HepG2 (cell line): ENCODE measurements around the gene PGPEP1. TPM values are rescaled to one million over a fixed set of nuclear protein-coding genes. Genes with fewer than 3 reads are reported as not detected.

Experiments
- AFF4 ChIP-seq: sonication (generic); formaldehyde crosslinking; IDR thresholded peaks from 2 replicates; pipeline ENCODE4 v1.4.0; 2020; ENCODE audit warnings: missing genetic modification reagents
- ATF5 ChIP-seq: sonication (generic); formaldehyde crosslinking; IDR thresholded peaks from 2 replicates; pipeline ENCODE4 v1.4.0; 2020; ENCODE audit warnings: mild to moderate bottlenecking, low read depth, missing genetic modification reagents
- ELK4 ChIP-seq: sonication (generic); formaldehyde crosslinking; IDR thresholded peaks from 2 replicates; pipeline ENCODE4 v1.9.0; 2021; ENCODE audit warnings: missing genetic modification reagents, borderline replicate concordance
- HNRNPLL ChIP-seq: fragments of 200-400 bp; formaldehyde crosslinking; IDR thresholded peaks from 2 replicates; pipeline ENCODE4 v1.6.1; 2017; ENCODE audit warnings: mild to moderate bottlenecking, low read depth, low read length; ENCODE audit not compliant: poor library complexity, severe bottlenecking
- HOMEZ ChIP-seq: IDR thresholded peaks from 2 replicates; pipeline ENCODE4 v1.6.1; 2016; ENCODE audit warnings: low read depth
- HOXA3 ChIP-seq: sonication (generic); formaldehyde crosslinking; IDR thresholded peaks from 2 replicates; pipeline ENCODE4 v1.5.0; 2020; ENCODE audit warnings: missing genetic modification reagents
- MAF1 ChIP-seq: sonication (generic); formaldehyde crosslinking; IDR thresholded peaks from 2 replicates; pipeline ENCODE4 v1.5.0; 2020; ENCODE audit warnings: missing genetic modification reagents, borderline replicate concordance
- MTA1 ChIP-seq: sonication (generic); formaldehyde crosslinking; IDR thresholded peaks from 2 replicates; pipeline ENCODE4 v1.4.0; 2020; ENCODE audit warnings: missing genetic modification reagents, mild to moderate bottlenecking, borderline replicate concordance
- SMAD1 ChIP-seq: sonication (generic); formaldehyde crosslinking; IDR thresholded peaks from 2 replicates; pipeline ENCODE4 v1.4.0; 2020; ENCODE audit warnings: missing genetic modification reagents, low read depth, mild to moderate bottlenecking, borderline replicate concordance
- SMC3 ChIP-seq: IDR thresholded peaks from 2 replicates; pipeline ENCODE4 v1.6.1; 2011; ENCODE audit warnings: low read length, improper control_type of control experiment
- ZBTB4 ChIP-seq: sonication (generic); formaldehyde crosslinking; IDR thresholded peaks from 2 replicates; pipeline ENCODE4 v1.4.0; 2020; ENCODE audit warnings: missing genetic modification reagents, mild to moderate bottlenecking, borderline replicate concordance
- ZNF24 ChIP-seq: fragments of 450-650 bp; IDR thresholded peaks from 2 replicates; pipeline ENCODE4 v1.6.1; 2017; ENCODE audit warnings: antibody characterized with exemption, mild to moderate bottlenecking
- ZNF296 ChIP-seq: sonication (generic); formaldehyde crosslinking; conservative IDR thresholded peaks from 2 replicates; pipeline ENCODE4 v1.5.0; 2020; ENCODE audit warnings: mild to moderate bottlenecking, missing genetic modification reagents
- ZNF614 ChIP-seq: IDR thresholded peaks from 2 replicates; pipeline ENCODE4 v1.6.1; 2018; ENCODE audit warnings: missing biosample characterization, missing genetic modification reagents, inconsistent platforms, borderline replicate concordance
- ZSCAN31 ChIP-seq: sonication (generic); formaldehyde crosslinking; IDR thresholded peaks from 2 replicates; pipeline ENCODE4 v1.5.0; 2020; ENCODE audit warnings: low read depth, mild to moderate bottlenecking, missing genetic modification reagents
- polyA plus RNA-seq, 8 experiments: library from polyadenylated mRNA; depleted of rRNA in 3 of 8; stranded (reverse) in 7 of 8; unstranded in 1 of 8; fragments of >200 nt; fragmentation: Illumina TruSeq in 4 of 8; extraction: Trizol in 4 of 8; gene quantifications; 2 replicates each; pipeline versions ENCODE4 v1.2.1 to v1.2.3, GENCODE V29; 2011 to 2016; ENCODE audit warnings: low read depth in 4 of 8, missing spikeins in 1 of 8, mixed read lengths in 1 of 8; ENCODE audit not compliant: insufficient read depth in 1 of 8
- total RNA-seq, 5 experiments: library from RNA; depleted of rRNA; stranded (reverse); fragments of >200 nt; fragmentation: Illumina TruSeq; extraction: Trizol; gene quantifications; 2 replicates each; pipeline ENCODE4 v1.2.3, GENCODE V29; 2016; ENCODE audit warnings: low read depth in 1 of 5

Gene PGPEP1
- total and polyA plus RNA-seq, 2 of the 13 experiments (the other 11 are each of a cell fraction or from before 2014, with no cell fraction given) = 53.1 to 56.6 TPM

- TF ChIP-seq MAF1 (CRISPR knock-in tag) (no peak), HNRNPLL (no peak), HOXA3 (0 out of 2 replicates have a peak, but pooled peaks have one; percentile 13), SMAD1 (0 out of 2 replicates have a peak, but pooled peaks have one; percentile 28), ZBTB4 (CRISPR knock-in tag) (peak; percentile 79; the same call in 1 of the 2 replicates), MTA1 (no peak), ZNF296 (no peak), SMC3 (0 out of 2 replicates have a peak, but pooled peaks have one; percentile 23), ZNF24 (no peak), ELK4 (CRISPR knock-in tag) (no peak), ZSCAN31 (no peak), HOMEZ (CRISPR knock-in tag) (no peak), AFF4 (CRISPR knock-in tag) (no peak), ZNF614 (CRISPR knock-in tag) (no peak; the same call in 1 of the 2 replicates), ATF5 (CRISPR knock-in tag) (no peak)
These were observed 22.6 kb downstream of the PGPEP1 start (continued) for GRCh38 chr19:18362934-18363542.
